Measurements from ENCODE around the gene RAP1GAP. TPM values are rescaled to one million over a fixed set of nuclear protein-coding genes. Genes with fewer than 3 reads are reported as not detected.
A peak's percentile ranks its signal among the peaks of the same experiment; 100 is the strongest.

RAP1GAP gene
- total and polyA plus RNA-seq, 2 of the 13 experiments (the other 11 are each of a cell fraction or from before 2014, with no cell fraction given), result 11.9 to 37.5 TPM

DNA sequence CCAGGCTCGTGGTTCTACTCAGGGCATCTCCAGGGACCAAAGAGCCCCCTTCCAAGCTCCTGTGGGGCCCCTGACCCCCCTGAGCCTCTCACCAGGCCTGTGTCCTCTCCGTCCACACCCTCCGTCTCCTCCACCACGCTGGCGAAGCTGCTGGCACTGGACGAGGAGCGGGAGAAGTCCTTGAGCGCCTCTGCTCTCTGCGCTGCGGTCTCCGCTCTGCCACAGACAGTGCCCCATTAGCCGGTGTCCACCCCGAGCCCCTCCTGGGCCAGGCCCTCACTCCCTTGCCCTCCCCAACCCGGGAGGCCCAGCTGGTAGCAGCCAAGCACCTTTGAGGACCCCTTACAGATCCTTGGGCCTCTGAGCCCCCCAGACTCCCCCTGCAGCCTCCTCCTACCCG, 69.8 kb downstream of the RAP1GAP start:
- no peak for FAIRE-seq
- Histone ChIP-seq H2AFZ (ENCODE audit: low read length) (no peak overlapping the region), H3K4me2 (ENCODE audit: low read depth, low read length) (no peak overlapping the region), H4K20me1 (ENCODE audit: insufficient read depth, low read length) (no peaks in the 10 kb centered on the region), H3K27me3 (ENCODE audit: control insufficient read depth in 1 of 2, insufficient read depth in 2 of 2, low read length in 2 of 2) (no peaks in the 10 kb centered on the region), H3K4me1 (ENCODE audit: insufficient read depth, low read length) (peaks cover 13% of the 10 kb centered on the region), H3K9me3 (ENCODE audit: low read length) (no peaks in the 10 kb centered on the region), H3K9ac (ENCODE audit: insufficient read depth, low read depth, low read length) (no peak overlapping the region), H3K79me2 (ENCODE audit: insufficient read depth, low read length) (no peaks in the 10 kb centered on the region), H3K4me3 (replicated peaks in 1 of 3; ENCODE audit: insufficient read depth in 1 of 3, low read depth in 2 of 3, low read length in 3 of 3) (no peak overlapping the region), H3K27ac (ENCODE audit: extremely low read length, insufficient read depth, low read length) (no peak overlapping the region), H3K36me3 (replicated peaks in 1 of 2; ENCODE audit: control insufficient read depth in 1 of 2, insufficient read depth in 2 of 2, low read length in 2 of 2) (peaks cover 4 to 7% of the 10 kb centered on the region in 2 experiments; a peak in 3 of 5 replicates)
- BruUV-seq (replicated peaks), result no TSS peak
- intact Hi-C loops (cut with micrococcal nuclease; ENCODE audit: unreplicated experiment), result no loop called here
- DNase-seq (ENCODE audit: low spot score), result no peak
- ChIA-PET CTCF (ENCODE audit: low intra/inter-chr PET ratio, low total read pairs) (no interaction called here), POLR2A (no interaction called here)
- in situ Hi-C loops (cut with HindIII; ENCODE audit: extremely low pct_ligation_motif_present, low pct_unique_long_range_greater_than_20kb), result no loop called here
- no peak for ATAC-seq
- WGBS (ENCODE audit: low lambda C conversion rate), result 94% methylated on average over 15 of the region's 15 CpGs
- TF ChIP-seq, protein P1, sequence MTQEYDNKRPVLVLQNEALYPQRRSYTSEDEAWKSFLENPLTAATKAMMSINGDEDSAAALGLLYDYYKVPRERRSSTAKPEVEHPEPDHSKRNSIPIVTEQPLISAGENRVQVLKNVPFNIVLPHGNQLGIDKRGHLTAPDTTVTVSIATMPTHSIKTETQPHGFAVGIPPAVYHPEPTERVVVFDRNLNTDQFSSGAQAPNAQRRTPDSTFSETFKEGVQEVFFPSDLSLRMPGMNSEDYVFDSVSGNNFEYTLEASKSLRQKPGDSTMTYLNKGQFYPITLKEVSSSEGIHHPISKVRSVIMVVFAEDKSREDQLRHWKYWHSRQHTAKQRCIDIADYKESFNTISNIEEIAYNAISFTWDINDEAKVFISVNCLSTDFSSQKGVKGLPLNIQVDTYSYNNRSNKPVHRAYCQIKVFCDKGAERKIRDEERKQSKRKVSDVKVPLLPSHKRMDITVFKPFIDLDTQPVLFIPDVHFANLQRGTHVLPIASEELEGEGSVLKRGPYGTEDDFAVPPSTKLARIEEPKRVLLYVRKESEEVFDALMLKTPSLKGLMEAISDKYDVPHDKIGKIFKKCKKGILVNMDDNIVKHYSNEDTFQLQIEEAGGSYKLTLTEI (CRISPR knock-in tag; conservative IDR thresholded peaks at IDR 0.05), result no peak
- TF ChIP-seq AGO2 (optimal IDR thresholded peaks at IDR 0.05; ENCODE audit: low read depth, low read length) (peak; percentile 61), NFKB2 (CRISPR knock-in tag; IDR thresholded peaks at IDR 0.05; ENCODE audit: borderline replicate concordance) (no peak), PHB2 (IDR thresholded peaks at IDR 0.05; ENCODE audit: partially characterized antibody) (no peak), BORCS8-MEF2B (CRISPR knock-in tag; IDR thresholded peaks at IDR 0.05) (no peak)

GRCh38 chr1:21598904-21599303, 70.3 kb downstream of the RAP1GAP start:
- in situ Hi-C loops (cut with HindIII; ENCODE audit: extremely low pct_ligation_motif_present, low pct_unique_long_range_greater_than_20kb) (no loop called here), intact Hi-C loops (cut with micrococcal nuclease; ENCODE audit: unreplicated experiment) (no loop called here)
- Histone ChIP-seq H3K79me2 (ENCODE audit: insufficient read depth, low read length) (no peaks in the 10 kb centered on the region), H3K27me3 (ENCODE audit: control insufficient read depth in 1 of 2, insufficient read depth in 2 of 2, low read length in 2 of 2) (no peaks in the 10 kb centered on the region), H2AFZ (ENCODE audit: low read length) (no peak overlapping the region), H3K4me2 (ENCODE audit: low read depth, low read length) (no peak overlapping the region), H3K9me3 (ENCODE audit: low read length) (no peaks in the 10 kb centered on the region), H3K4me3 (replicated peaks in 1 of 3; ENCODE audit: insufficient read depth in 1 of 3, low read depth in 2 of 3, low read length in 3 of 3) (no peak overlapping the region), H4K20me1 (ENCODE audit: insufficient read depth, low read length) (no peaks in the 10 kb centered on the region), H3K4me1 (ENCODE audit: insufficient read depth, low read length) (peaks cover 13% of the 10 kb centered on the region), H3K9ac (ENCODE audit: insufficient read depth, low read depth, low read length) (no peak overlapping the region), H3K36me3 (replicated peaks in 1 of 2; ENCODE audit: control insufficient read depth in 1 of 2, insufficient read depth in 2 of 2, low read length in 2 of 2) (peaks cover 4 to 7% of the 10 kb centered on the region in 2 experiments; a peak in 3 of 5 replicates), H3K27ac (ENCODE audit: extremely low read length, insufficient read depth, low read length) (no peak overlapping the region)
- BruUV-seq (replicated peaks), result no TSS peak
- FAIRE-seq (no peak), DNase-seq (ENCODE audit: low spot score) (no peak), ATAC-seq (no peak)
- no peak for TF ChIP-seq ZNF530 (CRISPR knock-in tag; IDR thresholded peaks at IDR 0.05; ENCODE audit: low read depth)
- no peak for TF ChIP-seq ZNF563 (CRISPR knock-in tag; IDR thresholded peaks at IDR 0.05)
- TF ChIP-seq ZMAT3 (CRISPR knock-in tag; conservative IDR thresholded peaks at IDR 0.05), result no peak
- CTCF ChIA-PET (ENCODE audit: low intra/inter-chr PET ratio, low total read pairs), result no interaction called here
- POLR2A ChIA-PET, result no interaction called here
- WGBS (ENCODE audit: low lambda C conversion rate), result 83% methylated on average over 7 of the region's 8 CpGs

Data from HepG2 (cell line).